Lower lobe of right lung (tissue), 2 donors: ENCODE measurements around the gene FOXE1. TPM values are rescaled to one million over a fixed set of nuclear protein-coding genes. Genes with fewer than 3 reads are reported as not detected.

Experiments used
- ATAC-seq, 2 donors: fragments of 200-7000 bp; cut with Tn5 transposase; one replicate each; pipeline ENCODE4 v1.9.1; 2020 to 2022; ENCODE audit warnings: mild to moderate bottlenecking in 2 of 2, moderate library complexity in 2 of 2
- DNase-seq: peaks from one replicate; pipeline ENCODE4 v3.0.0-alpha.2; 2020
- H3K27ac ChIP-seq: fragments of 200-600 bp; one replicate; pipeline ENCODE4 v1.8.0; 2022
- H3K27me3 ChIP-seq: fragments of 200-600 bp; one replicate; pipeline ENCODE4 v1.8.0; 2022; ENCODE audit warnings: low read depth
- H3K36me3 ChIP-seq: fragments of 200-600 bp; one replicate; pipeline ENCODE4 v1.8.0; 2022; ENCODE audit warnings: mild to moderate bottlenecking
- H3K4me1 ChIP-seq: fragments of 200-600 bp; one replicate; pipeline ENCODE4 v1.8.0; 2022
- H3K4me3 ChIP-seq: fragments of 200-600 bp; one replicate; pipeline ENCODE4 v1.8.0; 2022; ENCODE audit warnings: mild to moderate bottlenecking
- H3K9me3 ChIP-seq: fragments of 200-600 bp; one replicate; pipeline ENCODE4 v1.8.0; 2022
- intact Hi-C: fragments of 100-400 bp; cut with DNase I; formaldehyde crosslinking; loops from one replicate; pipeline ENCODE4 v1.11.0; 2022
- long read RNA-seq: library from polyadenylated mRNA; unstranded; transcript quantifications from one replicate; pipeline ENCODE4 v2.0.0, GENCODE V29; 2021
- total RNA-seq: library from RNA; stranded (reverse); fragmentation: NEBNext Ultra II Directional; extraction: Animal tissue kit (Norgen Biotek cat#: 25700); gene quantifications from one replicate; pipeline ENCODE4 v1.2.1, GENCODE V29; 2021
- TF ChIP-seq, protein P1 (sequence below): fragments of 200-600 bp; IDR thresholded peaks from one replicate; pipeline ENCODE4 v1.8.0; 2022; ENCODE audit warnings: antibody characterized with exemption, mild to moderate bottlenecking
- donor health status: DM: no; HTN: yes; CAD: no; lungs with severe emphysema.

Gene FOXE1
- not detected for total RNA-seq
- long read RNA-seq, result 0 reads

GRCh38 chr9:97853056-97853843 lies at the start of gene FOXE1:
Gene FOXE1, plus strand, starts transcription at chr9:97853226. Its CDS starts 689 bp downstream, at chr9:97853915.
- H3K36me3 ChIP-seq, result no peaks in the 10 kb centered on the region
- intact Hi-C loops, result no loop called here
- TF ChIP-seq, protein P1, sequence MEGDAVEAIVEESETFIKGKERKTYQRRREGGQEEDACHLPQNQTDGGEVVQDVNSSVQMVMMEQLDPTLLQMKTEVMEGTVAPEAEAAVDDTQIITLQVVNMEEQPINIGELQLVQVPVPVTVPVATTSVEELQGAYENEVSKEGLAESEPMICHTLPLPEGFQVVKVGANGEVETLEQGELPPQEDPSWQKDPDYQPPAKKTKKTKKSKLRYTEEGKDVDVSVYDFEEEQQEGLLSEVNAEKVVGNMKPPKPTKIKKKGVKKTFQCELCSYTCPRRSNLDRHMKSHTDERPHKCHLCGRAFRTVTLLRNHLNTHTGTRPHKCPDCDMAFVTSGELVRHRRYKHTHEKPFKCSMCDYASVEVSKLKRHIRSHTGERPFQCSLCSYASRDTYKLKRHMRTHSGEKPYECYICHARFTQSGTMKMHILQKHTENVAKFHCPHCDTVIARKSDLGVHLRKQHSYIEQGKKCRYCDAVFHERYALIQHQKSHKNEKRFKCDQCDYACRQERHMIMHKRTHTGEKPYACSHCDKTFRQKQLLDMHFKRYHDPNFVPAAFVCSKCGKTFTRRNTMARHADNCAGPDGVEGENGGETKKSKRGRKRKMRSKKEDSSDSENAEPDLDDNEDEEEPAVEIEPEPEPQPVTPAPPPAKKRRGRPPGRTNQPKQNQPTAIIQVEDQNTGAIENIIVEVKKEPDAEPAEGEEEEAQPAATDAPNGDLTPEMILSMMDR, result no peak
- DNase-seq, result no peak
- ATAC-seq, result peak; percentile 38 to 54
- peak within 1 kb of the TSS; percentile 46 for H3K4me3 ChIP-seq
- no peaks in the 10 kb centered on the region for H3K9me3 ChIP-seq
- H3K4me1 ChIP-seq, result peaks cover 30% of the 10 kb centered on the region
- peaks cover 98% of the 10 kb centered on the region for H3K27me3 ChIP-seq
- no peak within 1 kb of the TSS for H3K27ac ChIP-seq

- Histone ChIP-seq H3K9me3 (no peaks in the 10 kb centered on the region), H3K36me3 (no peaks in the 10 kb centered on the region), H3K27me3 (peaks cover 14% of the 10 kb centered on the region), H3K4me3 (peak overlapping the region; percentile 48), H3K27ac (peak overlapping the region; percentile 69), H3K4me1 (peaks cover 5% of the 10 kb centered on the region)
- DNase-seq, result no peak
- intact Hi-C loops, result no loop called here
- TF ChIP-seq, protein P1, result no peak
- ATAC-seq, result no peak
Measured at GRCh38 chr9:97804059-97804365, 49.0 kb upstream of the FOXE1 start.

DNA sequence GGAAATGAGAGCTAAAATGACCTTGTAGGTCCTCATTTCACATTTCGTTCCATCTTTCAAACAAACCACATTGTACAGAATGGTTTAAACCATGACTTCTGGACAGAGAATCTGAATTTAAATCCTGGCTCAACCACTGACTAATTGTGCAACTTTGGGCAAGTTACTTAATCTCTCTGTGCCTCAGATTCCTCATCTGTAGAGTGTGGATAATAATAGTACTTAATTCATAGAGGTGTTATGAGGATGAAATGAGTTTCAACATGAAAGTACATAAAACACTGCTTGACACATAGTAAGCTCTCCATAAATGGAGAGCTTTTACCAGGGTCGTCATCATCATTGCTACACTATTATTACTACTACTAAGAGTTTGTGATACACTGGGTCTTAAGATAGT lies 46.3 kb upstream of the FOXE1 start:
- TF ChIP-seq, protein P1, result no peak
- no peaks in the 10 kb centered on the region for H3K9me3 ChIP-seq
- no peak overlapping the region for H3K4me3 ChIP-seq
- H3K27ac ChIP-seq, result no peak overlapping the region
- DNase-seq, result no peak
- intact Hi-C loops, result no loop called here
- no peaks in the 10 kb centered on the region for H3K36me3 ChIP-seq
- no peak for ATAC-seq
- H3K4me1 ChIP-seq, result peaks cover 5% of the 10 kb centered on the region
- H3K27me3 ChIP-seq, result peaks cover 14% of the 10 kb centered on the region

- ATAC-seq (no peak), DNase-seq (no peak)
- Histone ChIP-seq H3K27ac (no peak overlapping the region), H3K27me3 (peaks cover 14% of the 10 kb centered on the region), H3K4me3 (no peak overlapping the region), H3K4me1 (peaks cover 5% of the 10 kb centered on the region), H3K9me3 (no peaks in the 10 kb centered on the region), H3K36me3 (no peaks in the 10 kb centered on the region)
- intact Hi-C loops, result no loop called here
- TF ChIP-seq, protein P1, result no peak
Measured at GRCh38 chr9:97807681-97808080, 45.3 kb upstream of the FOXE1 start.

- peaks cover 5% of the 10 kb centered on the region for H3K4me1 ChIP-seq
- H3K27ac ChIP-seq, result no peak overlapping the region
- intact Hi-C loops, result no loop called here
- H3K4me3 ChIP-seq, result no peak overlapping the region
- no peaks in the 10 kb centered on the region for H3K9me3 ChIP-seq
- peaks cover 11% of the 10 kb centered on the region for H3K27me3 ChIP-seq
- TF ChIP-seq, protein P1, result no peak
- no peak for ATAC-seq
- H3K36me3 ChIP-seq, result no peaks in the 10 kb centered on the region
- no peak for DNase-seq
Measured at GRCh38 chr9:97808415-97808814, 44.6 kb upstream of the FOXE1 start.
